ENCODE results near the gene SLC16A1.

DNA sequence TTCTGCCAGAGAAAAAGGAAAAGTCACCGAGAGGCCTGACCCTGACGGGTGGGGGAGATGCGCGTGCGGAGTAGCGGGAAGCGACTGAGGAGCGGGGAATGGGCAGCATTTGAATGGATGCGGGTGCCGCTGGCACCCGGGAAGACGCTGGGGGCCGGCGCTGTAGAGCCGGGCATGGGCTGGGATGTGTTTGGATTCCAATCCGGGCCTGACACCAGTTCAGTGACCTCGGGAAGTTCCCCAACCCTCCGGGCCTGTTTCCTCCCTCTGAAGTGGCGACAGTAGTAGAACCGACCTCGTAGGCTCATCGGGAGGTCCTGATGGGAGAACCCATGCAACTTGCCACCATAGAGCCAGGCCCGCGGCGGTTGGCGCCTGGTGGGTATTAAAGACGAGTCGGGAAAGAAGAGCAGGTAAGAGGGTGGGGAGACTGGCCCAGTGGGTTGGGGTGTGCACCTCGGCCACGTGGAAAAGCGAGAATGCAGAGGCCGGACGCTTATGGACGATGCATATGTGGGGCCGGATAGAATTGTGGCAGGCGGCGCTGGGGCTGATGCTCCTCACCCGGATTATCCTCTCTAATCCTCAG lies 642 bp upstream of the SLC16A1 start:
- TF ChIP-seq, protein P1, sequence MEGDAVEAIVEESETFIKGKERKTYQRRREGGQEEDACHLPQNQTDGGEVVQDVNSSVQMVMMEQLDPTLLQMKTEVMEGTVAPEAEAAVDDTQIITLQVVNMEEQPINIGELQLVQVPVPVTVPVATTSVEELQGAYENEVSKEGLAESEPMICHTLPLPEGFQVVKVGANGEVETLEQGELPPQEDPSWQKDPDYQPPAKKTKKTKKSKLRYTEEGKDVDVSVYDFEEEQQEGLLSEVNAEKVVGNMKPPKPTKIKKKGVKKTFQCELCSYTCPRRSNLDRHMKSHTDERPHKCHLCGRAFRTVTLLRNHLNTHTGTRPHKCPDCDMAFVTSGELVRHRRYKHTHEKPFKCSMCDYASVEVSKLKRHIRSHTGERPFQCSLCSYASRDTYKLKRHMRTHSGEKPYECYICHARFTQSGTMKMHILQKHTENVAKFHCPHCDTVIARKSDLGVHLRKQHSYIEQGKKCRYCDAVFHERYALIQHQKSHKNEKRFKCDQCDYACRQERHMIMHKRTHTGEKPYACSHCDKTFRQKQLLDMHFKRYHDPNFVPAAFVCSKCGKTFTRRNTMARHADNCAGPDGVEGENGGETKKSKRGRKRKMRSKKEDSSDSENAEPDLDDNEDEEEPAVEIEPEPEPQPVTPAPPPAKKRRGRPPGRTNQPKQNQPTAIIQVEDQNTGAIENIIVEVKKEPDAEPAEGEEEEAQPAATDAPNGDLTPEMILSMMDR (IDR thresholded peaks at IDR 0.05; ENCODE audit: low read depth, low read length, missing input control) = no peak
- TF ChIP-seq GABPA (IDR thresholded peaks at IDR 0.05 in 1 of 2, conservative IDR thresholded peaks at IDR 0.05 in 1 of 2) = no peak
